H1 (cell line): ENCODE results near the gene ARAP2. TPM values are rescaled to one million over a fixed set of nuclear protein-coding genes. Genes with fewer than 3 reads are reported as not detected.

Experiments used
- CTCF ChIA-PET: fragments of 300-600 bp; sonication (Branson Sonifier 250); formaldehyde crosslinking; loops from one replicate; lab custom pipeline; 2021; ENCODE audit not compliant: partially characterized antibody; lab: Charles Lee
- POLR2A ChIA-PET: fragments of 300-600 bp; sonication (Branson Sonifier 250); formaldehyde crosslinking; loops from one replicate; lab custom pipeline; 2021; ENCODE audit warnings: inconsistent platforms; ENCODE audit not compliant: partially characterized antibody; lab: Charles Lee
- DNase-seq, 2 experiments: peaks; one replicate each; pipeline versions ENCODE4 v3.0.0 to v3.0.0-alpha.2; 2010 to 2022; ENCODE audit warnings: low spot score in 2 of 2, low read depth in 1 of 2, mixed read lengths in 1 of 2
- FAIRE-seq: peaks from 2 replicates; lab custom pipeline; 2011; peaks lifted over from hg19 to GRCh38; lab: Jason Lieb, UNC
- H2AFZ ChIP-seq: 2 replicates; pipeline ENCODE4 v1.8.1; 2012; ENCODE audit warnings: low read length, inconsistent platforms
- H2AK5ac ChIP-seq: 2 replicates; pipeline ENCODE4 v1.6.1; 2013; ENCODE audit warnings: low read depth, low read length
- H2BK120ac ChIP-seq: replicated peaks from 2 replicates; pipeline ENCODE3; 2013; ENCODE audit warnings: low read depth, low read length, inconsistent platforms
- H2BK12ac ChIP-seq: 2 replicates; pipeline ENCODE4 v1.6.1; 2013; ENCODE audit warnings: low read depth, low read length
- H2BK15ac ChIP-seq: 2 replicates; pipeline ENCODE4 v1.6.1; 2013; ENCODE audit warnings: low read length
- H2BK20ac ChIP-seq: 2 replicates; pipeline ENCODE4 v1.6.1; 2013; ENCODE audit warnings: low read length
- H2BK5ac ChIP-seq: 2 replicates; pipeline ENCODE4 v1.6.1; 2013; ENCODE audit warnings: low read depth, low read length
- H3K14ac ChIP-seq: 2 replicates; pipeline ENCODE4 v1.6.1; 2013; ENCODE audit warnings: inconsistent platforms; ENCODE audit not compliant: insufficient read length
- H3K18ac ChIP-seq: 2 replicates; pipeline ENCODE4 v1.6.1; 2013; ENCODE audit warnings: low read length; ENCODE audit errors: extremely low read depth
- H3K23ac ChIP-seq: 2 replicates; pipeline ENCODE4 v1.6.1; 2013; ENCODE audit warnings: inconsistent platforms; ENCODE audit not compliant: insufficient read length
- H3K23me2 ChIP-seq: 2 replicates; pipeline ENCODE4 v1.6.1; 2013; ENCODE audit warnings: low read depth, low read length
- H3K27ac ChIP-seq: 2 replicates; pipeline ENCODE4 v1.6.1; 2011; ENCODE audit warnings: low read depth, low read length, inconsistent platforms
- H3K27me3 ChIP-seq, 4 experiments: replicated peaks in 1 of 4; 1 replicate in 1 of 4; 2 replicates in 3 of 4; pipeline versions ENCODE4 v1.6.1 to v1.8.1; 2011 to 2013; ENCODE audit warnings: low read length in 3 of 4, mild to moderate bottlenecking in 3 of 4, inconsistent platforms in 2 of 4, mixed read lengths in 2 of 4, moderate library complexity in 1 of 4; ENCODE audit not compliant: control insufficient read depth in 3 of 4, insufficient read depth in 3 of 4; ENCODE audit errors: extremely low read depth in 1 of 4
- H3K36me3 ChIP-seq, 4 experiments: 2 replicates each; pipeline versions ENCODE4 v1.6.1 to v1.8.1; 2011 to 2013; ENCODE audit warnings: mild to moderate bottlenecking in 4 of 4, low read length in 3 of 4, moderate library complexity in 2 of 4, control low read depth in 1 of 4, inconsistent platforms in 1 of 4; ENCODE audit not compliant: insufficient read depth in 4 of 4, control insufficient read depth in 2 of 4
- H3K4ac ChIP-seq: replicated peaks from 2 replicates; pipeline ENCODE3; 2013; ENCODE audit warnings: low read length, low read depth, mixed read lengths, inconsistent platforms; ENCODE audit not compliant: insufficient read length
- H3K4me1 ChIP-seq, 4 experiments: replicated peaks in 1 of 4; 1 replicate in 1 of 4; 2 replicates in 3 of 4; pipeline versions ENCODE4 v1.6.1 to v1.8.1; 2011 to 2013; ENCODE audit warnings: low read length in 3 of 4, inconsistent platforms in 2 of 4, mixed read lengths in 1 of 4; ENCODE audit not compliant: insufficient read depth in 4 of 4, control insufficient read depth in 3 of 4
- H3K4me2 ChIP-seq, 2 experiments: 2 replicates each; pipeline versions ENCODE4 v1.6.1 to v1.8.1; 2011 to 2013; ENCODE audit warnings: low read depth in 2 of 2, low read length in 2 of 2, control low read depth in 1 of 2, inconsistent platforms in 1 of 2, mild to moderate bottlenecking in 1 of 2; ENCODE audit not compliant: insufficient read depth in 1 of 2
- H3K4me3 ChIP-seq, 4 experiments: fragments of 200-600, 300-600 bp in 1 of 4; sonication (generic), shearing (Covaris generic), sonication (Bioruptor Twin) in 1 of 4; 2 replicates each; pipeline versions ENCODE4 v1.5.1 to v1.8.1; 2011 to 2016; ENCODE audit warnings: low read length in 4 of 4, low read depth in 3 of 4, control low read depth in 2 of 4, inconsistent platforms in 2 of 4, mild to moderate bottlenecking in 2 of 4, mixed read lengths in 1 of 4, moderate library complexity in 1 of 4; ENCODE audit not compliant: insufficient read depth in 2 of 4; ENCODE audit errors: extremely low read depth in 1 of 4
- H3K56ac ChIP-seq: replicated peaks from 2 replicates; pipeline ENCODE3; 2013; ENCODE audit warnings: low read depth, mild to moderate bottlenecking, mixed read lengths, low read length, inconsistent platforms; ENCODE audit not compliant: insufficient read length
- H3K79me1 ChIP-seq: 2 replicates; pipeline ENCODE4 v1.6.1; 2013; ENCODE audit warnings: low read depth, low read length, control low read depth
- H3K79me2 ChIP-seq, 2 experiments: 2 replicates each; pipeline versions ENCODE4 v1.6.1 to v1.8.1; 2012 to 2013; ENCODE audit warnings: low read length in 2 of 2, mild to moderate bottlenecking in 2 of 2, inconsistent platforms in 1 of 2; ENCODE audit not compliant: insufficient read depth in 2 of 2, control insufficient read depth in 1 of 2
- H3K9ac ChIP-seq, 4 experiments: replicated peaks in 1 of 4; 1 replicate in 1 of 4; 2 replicates in 3 of 4; pipeline versions ENCODE4 v1.6.1 to v1.8.1; 2011 to 2013; ENCODE audit warnings: low read depth in 3 of 4, low read length in 3 of 4, control low read depth in 2 of 4, mild to moderate bottlenecking in 2 of 4, moderate library complexity in 2 of 4, inconsistent platforms in 1 of 4; ENCODE audit errors: extremely low read depth in 1 of 4
- H3K9me3 ChIP-seq, 2 experiments: 2 replicates each; pipeline versions ENCODE4 v1.6.1 to v1.8.1; 2012 to 2013; ENCODE audit warnings: mild to moderate bottlenecking in 2 of 2, moderate library complexity in 2 of 2, control low read depth in 1 of 2, inconsistent platforms in 1 of 2, low read depth in 1 of 2, low read length in 1 of 2, mixed read lengths in 1 of 2; ENCODE audit not compliant: insufficient read depth in 2 of 2
- H4K20me1 ChIP-seq, 2 experiments: replicated peaks in 1 of 2; 2 replicates each; pipeline versions ENCODE3 to v1.8.1; 2011 to 2013; ENCODE audit warnings: inconsistent platforms in 2 of 2, low read length in 2 of 2, mild to moderate bottlenecking in 1 of 2; ENCODE audit not compliant: insufficient read depth in 2 of 2, control insufficient read depth in 1 of 2
- H4K5ac ChIP-seq: 2 replicates; pipeline ENCODE4 v1.6.1; 2013; ENCODE audit warnings: low read length, low read depth, mixed read lengths, inconsistent platforms; ENCODE audit not compliant: insufficient read length
- H4K8ac ChIP-seq: 2 replicates; pipeline ENCODE4 v1.8.0; 2013; ENCODE audit warnings: mild to moderate bottlenecking, moderate library complexity, low read length, inconsistent platforms; ENCODE audit not compliant: insufficient read depth; ENCODE audit errors: extremely low read depth
- H4K91ac ChIP-seq: replicated peaks from 2 replicates; pipeline ENCODE3; 2013; ENCODE audit warnings: low read length, mixed read lengths, inconsistent platforms; ENCODE audit not compliant: insufficient read length
- CEBPB ChIP-seq: IDR thresholded peaks from 2 replicates; pipeline ENCODE4 v1.6.1; 2012; ENCODE audit warnings: low read depth, low read length
- CHD1 ChIP-seq: IDR thresholded peaks from 2 replicates; pipeline ENCODE4 v1.6.1; 2012; ENCODE audit warnings: low read depth, low read length, improper control_type of control experiment
- EGR1 ChIP-seq: IDR thresholded peaks from 2 replicates; pipeline ENCODE4 v1.6.1; 2011; ENCODE audit warnings: low read depth, low read length, borderline replicate concordance
- EZH2 ChIP-seq: fragments of 200-600 bp; sonication (generic); IDR thresholded peaks from 2 replicates; pipeline ENCODE4 v1.7.1; 2012; ENCODE audit warnings: low read depth, mild to moderate bottlenecking, moderate library complexity, low read length, inconsistent platforms; ENCODE audit not compliant: severe bottlenecking
- GTF2F1 ChIP-seq: IDR thresholded peaks from 2 replicates; pipeline ENCODE4 v1.6.1; 2012; ENCODE audit warnings: low read depth, low read length, improper control_type of control experiment, borderline replicate concordance
- RBBP5 ChIP-seq: IDR thresholded peaks from 2 replicates; pipeline ENCODE4 v1.7.1; 2012; ENCODE audit warnings: low read depth, mild to moderate bottlenecking, inconsistent platforms, low read length, moderate library complexity, borderline replicate concordance
- SAP30 ChIP-seq: fragments of 300-600 bp; sonication (generic); IDR thresholded peaks from 2 replicates; pipeline ENCODE4 v1.7.1; 2012; ENCODE audit warnings: low read length, moderate library complexity, mild to moderate bottlenecking, inconsistent platforms; ENCODE audit not compliant: insufficient read depth, insufficient replicate concordance
- SIN3A ChIP-seq, 2 experiments: IDR thresholded peaks in 1 of 2; conservative IDR thresholded peaks in 1 of 2; 2 replicates each; pipeline ENCODE4 v1.6.1; 2011 to 2012; ENCODE audit warnings: low read length in 2 of 2, improper control_type of control experiment in 1 of 2, low read depth in 1 of 2, mild to moderate bottlenecking in 1 of 2
- SP1 ChIP-seq: IDR thresholded peaks from 2 replicates; pipeline ENCODE4 v1.6.1; 2011; ENCODE audit warnings: low read depth, low read length
- SP2 ChIP-seq: IDR thresholded peaks from 2 replicates; pipeline ENCODE4 v1.6.1; 2012; ENCODE audit warnings: mild to moderate bottlenecking, low read length, inconsistent platforms
- TEAD4 ChIP-seq: IDR thresholded peaks from 2 replicates; pipeline ENCODE4 v1.6.1; 2012; ENCODE audit warnings: low read depth, low read length, inconsistent platforms, mixed read lengths
- WGBS, 2 experiments: shearing (Covaris generic) in 1 of 2; methylation state at CpG; one replicate each; pipeline versions ENCODE4 v1.1.6 to v1.1.7; 2013 to 2015; ENCODE audit warnings: low lambda C conversion rate in 2 of 2, mixed read lengths in 2 of 2, inconsistent platforms in 1 of 2, low coverage in 1 of 2, missing lambda C conversion rate in 1 of 2; ENCODE audit not compliant: insufficient replicate concordance in 2 of 2, insufficient coverage in 1 of 2, insufficient read length in 1 of 2; ENCODE audit errors: extremely low coverage in 1 of 2, missing lambda C conversion rate in 1 of 2; 5-methylcytosine and 5-hydroxymethylcytosine counted together
- polyA plus RNA-seq, 7 experiments: library from polyadenylated mRNA; depleted of rRNA in 3 of 7; stranded (reverse) in 5 of 7; unstranded in 2 of 7; fragments of >200 nt in 5 of 7; fragments of 200-250 nt in 2 of 7; gene quantifications; 1 replicate in 5 of 7; 2 replicates in 1 of 7; 4 replicates in 1 of 7; pipeline versions ENCODE4 v1.2.1 to v1.2.3, GENCODE V29; 2011 to 2013; ENCODE audit warnings: missing spikeins in 2 of 7, mixed read lengths in 2 of 7
- total RNA-seq: library from RNA; stranded (reverse); fragmentation: NEBNext Ultra II Directional; extraction: Animal tissue kit (Norgen Biotek cat#: 25700); gene quantifications from 2 replicates; pipeline ENCODE4 v1.2.1, GENCODE V29; 2021
- TF ChIP-seq, protein P1 (sequence below): IDR thresholded peaks from 2 replicates; pipeline ENCODE4 v1.6.1; 2012; ENCODE audit warnings: low read length, inconsistent platforms

ARAP2 gene
- total and polyA plus RNA-seq, 2 of the 8 experiments (the other 6 are each of a cell fraction or from before 2014, with no cell fraction given) = 0.15 to 2.3 TPM

DNA sequence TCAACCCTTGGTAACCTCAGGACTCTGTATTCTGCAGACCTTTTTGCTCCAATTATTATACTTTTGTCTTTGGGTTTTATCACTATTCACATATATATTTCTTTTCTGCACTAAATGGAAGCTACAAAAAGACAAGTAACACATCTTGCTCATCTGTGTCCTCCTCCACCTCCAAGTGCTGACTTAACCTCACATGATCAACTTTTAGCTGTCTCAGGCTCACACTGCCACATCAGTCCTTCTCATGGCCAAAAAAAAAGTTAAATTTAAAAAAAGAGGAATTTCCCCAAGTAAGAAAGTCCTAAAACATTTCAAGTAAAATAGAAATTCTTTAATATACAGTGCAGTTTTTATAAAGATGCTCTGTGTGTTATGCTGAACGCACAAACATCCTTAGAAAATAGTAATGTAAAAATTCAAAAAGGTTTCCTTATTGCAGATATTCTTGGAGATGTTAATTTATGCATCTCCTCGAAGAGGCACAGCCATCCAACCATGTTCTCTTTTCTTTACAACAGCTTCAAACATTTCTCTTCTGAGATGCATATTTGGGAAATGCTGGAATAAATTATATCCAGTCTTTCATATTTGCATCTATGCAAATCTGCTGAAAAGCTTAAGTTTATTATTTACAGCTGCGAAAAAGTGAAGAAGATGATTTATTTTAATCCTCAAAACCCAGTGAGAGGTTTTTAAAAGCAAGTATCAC, 37.6 kb downstream of the ARAP2 start:
- no peak overlapping the region for H3K4me2 ChIP-seq
- TF ChIP-seq RBBP5 = no peak
- TF ChIP-seq GTF2F1 = no peak
- TF ChIP-seq SAP30 = no peak
- TF ChIP-seq CEBPB = no peak
- TF ChIP-seq SIN3A (conservative IDR thresholded peaks at IDR 0.05 in 1 of 2, IDR thresholded peaks at IDR 0.05 in 1 of 2; ENCODE audit: low read depth in 1 of 2, low read length in 2 of 2) = no peak
- TF ChIP-seq SP2 = no peak
- TF ChIP-seq EGR1 = no peak
- TF ChIP-seq, protein P1, sequence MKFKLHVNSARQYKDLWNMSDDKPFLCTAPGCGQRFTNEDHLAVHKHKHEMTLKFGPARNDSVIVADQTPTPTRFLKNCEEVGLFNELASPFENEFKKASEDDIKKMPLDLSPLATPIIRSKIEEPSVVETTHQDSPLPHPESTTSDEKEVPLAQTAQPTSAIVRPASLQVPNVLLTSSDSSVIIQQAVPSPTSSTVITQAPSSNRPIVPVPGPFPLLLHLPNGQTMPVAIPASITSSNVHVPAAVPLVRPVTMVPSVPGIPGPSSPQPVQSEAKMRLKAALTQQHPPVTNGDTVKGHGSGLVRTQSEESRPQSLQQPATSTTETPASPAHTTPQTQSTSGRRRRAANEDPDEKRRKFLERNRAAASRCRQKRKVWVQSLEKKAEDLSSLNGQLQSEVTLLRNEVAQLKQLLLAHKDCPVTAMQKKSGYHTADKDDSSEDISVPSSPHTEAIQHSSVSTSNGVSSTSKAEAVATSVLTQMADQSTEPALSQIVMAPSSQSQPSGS = no peak
- TF ChIP-seq TEAD4 = no peak
- no peak for TF ChIP-seq SP1
- TF ChIP-seq EZH2 = no peak
- TF ChIP-seq CHD1 = no peak

More for the DNA sequence above, 37.6 kb downstream of the ARAP2 start:
- H4K20me1 ChIP-seq = no peaks in the 10 kb centered on the region
- H3K18ac ChIP-seq = no peak overlapping the region
- H4K91ac ChIP-seq = no peak overlapping the region
- H3K9ac ChIP-seq = no peak overlapping the region
- ChIA-PET CTCF (interaction anchor here (1.5 to 1.7 kb wide), 2 partner anchors 9 to 195 kb away, joined by 4 to 5 read pairs; no protein-coding TSS in a partner anchor), POLR2A (no interaction called here)
- no peak overlapping the region for H2BK5ac ChIP-seq
- no peak overlapping the region for H4K5ac ChIP-seq
- DNase-seq (no peak), FAIRE-seq (no peak)
- no peak overlapping the region for H3K4ac ChIP-seq
- no peaks in the 10 kb centered on the region for H3K27me3 ChIP-seq
- no peaks in the 10 kb centered on the region for H3K79me2 ChIP-seq
- no peak overlapping the region for H2BK20ac ChIP-seq
- H3K79me1 ChIP-seq = no peaks in the 10 kb centered on the region
- 92% methylated on average over 3 of the region's 3 CpGs; no CpG with 5 or more reads in 1 of the 2 experiments for WGBS, 2 experiments
- no peak overlapping the region for H3K23ac ChIP-seq
- no peak overlapping the region for H2AFZ ChIP-seq
- H2BK15ac ChIP-seq = no peak overlapping the region
- H2BK120ac ChIP-seq = no peak overlapping the region
- no peak overlapping the region for H2AK5ac ChIP-seq
- H3K14ac ChIP-seq = no peak overlapping the region
- H3K4me3 ChIP-seq = no peak overlapping the region
- H3K36me3 ChIP-seq = no peaks in the 10 kb centered on the region
- no peaks in the 10 kb centered on the region for H3K9me3 ChIP-seq
- H3K4me1 ChIP-seq = no peaks in the 10 kb centered on the region
- H4K8ac ChIP-seq = no peak overlapping the region
- no peaks in the 10 kb centered on the region for H3K23me2 ChIP-seq
- no peak overlapping the region for H3K56ac ChIP-seq
- no peak overlapping the region for H2BK12ac ChIP-seq
- H3K27ac ChIP-seq = no peak overlapping the region
